Stimulated activated CD8-positive, alpha-beta memory T cell treated with anti-CD3 and anti-CD28 coated beads, Interleukin-7, amount 100 ng/mL, for 48 hours (primary cell): ENCODE measurements around the gene RPS29.
"Not testable (repeated sequence)": the region's sequence is repeated elsewhere in the genome, so short reads cannot be mapped to it uniquely, and the experiment has no call there.

Experiments
- DNase-seq, 2 donors: peaks; one replicate each; pipeline ENCODE4 v3.0.0-alpha.2; 2020; ENCODE audit warnings: low read depth in 1 of 2; ENCODE audit errors: extremely low read depth in 1 of 2

RPS29 gene

DNA sequence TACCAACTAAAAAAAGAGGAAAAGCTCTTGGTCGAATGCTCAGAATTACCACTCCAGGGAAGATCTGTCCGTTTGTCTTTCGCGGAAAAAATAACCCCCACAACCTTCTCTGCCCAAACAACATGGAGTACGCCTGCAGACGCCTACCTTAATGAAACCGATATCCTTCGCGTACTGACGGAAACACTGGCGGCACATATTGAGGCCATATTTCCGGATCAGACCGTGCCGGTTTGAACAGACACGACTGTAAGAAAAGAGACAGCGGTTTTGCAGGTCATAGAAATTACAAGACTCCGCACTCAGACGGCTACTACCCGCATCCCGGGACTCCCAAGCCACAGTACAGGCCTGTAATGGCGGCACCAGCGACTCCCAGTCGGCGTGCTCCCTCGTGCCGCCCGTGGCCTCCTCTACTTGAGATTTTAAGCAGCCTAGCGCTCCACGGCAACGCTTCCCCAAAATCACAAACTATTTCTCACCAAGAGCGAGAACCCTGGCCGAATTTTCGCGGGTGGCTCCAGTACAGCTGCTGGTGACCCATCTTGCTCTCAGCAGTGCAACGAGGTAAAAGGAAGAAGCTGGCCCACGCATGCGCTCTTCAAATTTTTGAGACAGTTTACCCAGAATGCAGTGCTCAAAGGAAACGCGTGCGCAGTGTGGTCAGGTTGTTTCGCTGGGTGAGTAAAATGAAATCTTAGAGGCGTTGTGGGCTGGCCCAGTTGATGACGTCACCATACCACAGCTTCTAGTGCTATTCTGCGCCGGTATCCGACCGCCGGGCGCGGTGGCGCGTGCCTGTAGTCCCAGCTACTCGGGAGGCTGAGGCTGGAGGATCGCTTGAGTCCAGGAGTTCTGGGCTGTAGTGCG lies at the start of gene RPS29:
Gene RPS29 (minus strand): TSS at position 578 of the 870 bp plus-strand sequence. CDS start 34 bp downstream, at position 544.
- DNase-seq = peak; percentile 96 to 97

DNA sequence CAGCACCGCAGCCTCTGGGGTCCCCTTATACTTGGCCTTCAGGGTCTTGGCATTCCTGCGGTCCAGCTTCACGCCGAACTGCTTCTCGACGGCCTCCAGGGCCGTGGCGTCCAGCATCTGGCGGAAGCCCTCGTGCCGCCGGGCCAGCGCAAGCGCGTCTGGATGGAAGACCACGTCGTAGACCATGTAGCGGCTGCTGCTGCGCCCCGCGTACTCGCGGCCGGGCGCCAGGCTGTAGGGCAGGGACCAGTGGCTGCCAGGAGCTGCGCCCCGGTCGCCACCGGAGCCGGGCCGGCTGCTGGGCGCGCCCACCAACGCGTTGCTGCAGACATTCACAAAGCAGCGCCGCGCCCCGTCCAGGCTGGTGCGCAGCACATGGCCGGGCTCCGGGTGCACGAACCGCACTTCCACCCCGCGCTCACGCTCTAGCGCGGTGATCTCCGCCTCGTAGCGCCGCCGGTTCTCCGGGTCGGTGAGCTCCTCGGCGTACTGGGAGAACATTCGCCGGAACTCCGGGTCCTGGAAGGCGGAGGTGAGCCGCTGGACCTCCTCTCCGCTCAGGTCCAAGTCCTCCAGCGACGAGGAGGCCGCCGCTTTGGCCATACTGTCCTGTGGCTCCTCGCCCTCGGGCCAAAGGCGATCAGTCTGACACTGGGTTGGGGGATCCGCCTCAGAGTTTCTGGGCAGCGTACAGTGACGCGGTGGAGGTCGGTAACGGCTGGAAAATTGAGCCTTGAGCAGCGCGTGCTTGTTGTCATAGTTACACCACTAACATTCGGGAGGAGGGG lies 48.6 kb upstream of the RPS29 start, which contains the start of gene DNAAF2:
Gene DNAAF2 (minus strand): TSS at position 698 of the 788 bp plus-strand sequence. CDS start 95 bp downstream, at position 603.
- DNase-seq = peak in 1 of 2 donors; percentile 41

DNA sequence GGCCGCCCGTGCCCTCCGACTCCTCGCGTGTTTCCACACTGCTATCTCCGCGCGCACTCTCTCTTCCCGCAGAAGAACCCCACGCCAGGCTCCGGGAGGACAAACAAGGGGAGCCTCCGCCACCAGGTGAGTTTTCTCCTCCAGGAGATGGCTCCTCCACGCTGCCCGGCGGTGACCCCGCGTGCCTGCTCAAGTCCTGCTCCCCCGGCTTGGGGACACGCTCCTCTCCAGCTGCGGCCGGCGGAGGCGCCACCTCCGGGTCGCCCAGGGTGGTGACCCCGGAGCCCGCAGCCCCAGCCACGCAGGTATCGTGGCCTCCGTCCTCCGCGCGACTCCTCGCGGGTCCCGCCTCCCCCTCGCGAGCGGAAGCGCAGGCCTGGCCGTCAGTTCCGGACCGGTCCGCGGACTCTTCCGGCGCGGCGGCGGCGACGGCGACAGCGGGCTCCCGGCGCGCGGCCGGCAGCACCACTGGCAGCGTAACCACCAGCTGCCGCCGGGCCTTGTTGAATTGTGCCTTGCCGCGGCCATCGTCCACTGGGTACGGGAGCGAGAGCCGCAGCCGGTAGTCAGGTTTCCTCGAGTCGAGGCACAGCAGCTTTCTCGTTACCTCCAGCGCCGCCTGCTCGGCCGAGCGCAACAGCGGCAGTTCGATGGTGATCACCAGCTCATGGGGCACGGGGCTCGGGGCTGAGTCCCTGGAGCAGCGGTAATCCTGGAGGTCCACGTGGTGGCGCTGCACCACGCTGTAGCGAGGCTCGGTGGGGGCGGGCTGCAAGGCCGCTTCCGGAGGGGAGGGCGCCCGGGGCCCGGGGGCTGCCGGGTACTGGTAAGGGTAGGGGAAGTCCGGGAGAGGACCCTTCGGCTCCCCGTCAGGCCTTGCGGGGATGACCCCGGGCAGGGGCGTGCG lies 47.7 kb upstream of the RPS29 start:
- peak; percentile 86 to 91 for DNase-seq

DNA sequence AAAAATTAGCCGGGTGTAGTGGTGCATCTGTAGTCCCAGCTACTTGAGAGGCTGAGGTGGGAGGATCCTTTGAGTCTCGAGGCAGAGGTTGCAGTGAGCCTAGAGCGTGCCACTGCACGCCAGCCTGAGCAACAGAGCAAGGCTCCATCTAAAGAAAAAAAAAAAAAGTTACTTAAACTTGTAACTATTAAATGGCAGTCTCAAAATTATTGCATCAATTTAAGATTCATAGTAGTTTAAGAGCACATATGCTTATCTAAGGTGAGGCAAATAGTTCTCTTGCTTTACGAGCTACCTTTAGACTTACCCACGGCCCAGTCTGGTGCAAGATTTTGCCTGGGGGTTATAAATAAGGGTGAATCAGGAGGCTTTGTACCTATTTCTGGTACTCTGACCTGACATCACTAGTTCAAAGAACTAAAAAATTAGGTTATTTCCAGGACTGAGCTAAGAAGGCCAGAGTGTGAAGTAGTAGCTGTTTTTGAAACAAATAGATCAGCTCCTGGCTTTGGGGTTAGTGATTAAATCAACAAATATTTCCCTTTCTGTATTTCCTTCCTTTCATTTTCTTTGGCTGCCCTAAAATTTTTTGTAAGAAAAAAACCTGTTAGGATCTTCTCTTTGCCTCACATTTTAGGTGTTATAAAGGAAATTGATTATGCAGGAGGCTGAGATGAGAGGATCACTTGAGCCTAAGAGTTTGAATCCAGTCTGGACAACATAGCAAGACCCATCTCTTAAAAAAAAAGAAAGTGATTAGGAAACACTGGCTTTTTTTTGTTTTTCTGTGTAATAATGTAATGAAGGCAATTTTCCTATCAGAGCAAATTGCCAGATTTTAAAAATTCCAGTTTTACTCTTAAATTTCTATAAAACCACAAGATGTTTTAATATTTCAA lies 38.0 kb upstream of the RPS29 start:
- no peak for DNase-seq

DNA sequence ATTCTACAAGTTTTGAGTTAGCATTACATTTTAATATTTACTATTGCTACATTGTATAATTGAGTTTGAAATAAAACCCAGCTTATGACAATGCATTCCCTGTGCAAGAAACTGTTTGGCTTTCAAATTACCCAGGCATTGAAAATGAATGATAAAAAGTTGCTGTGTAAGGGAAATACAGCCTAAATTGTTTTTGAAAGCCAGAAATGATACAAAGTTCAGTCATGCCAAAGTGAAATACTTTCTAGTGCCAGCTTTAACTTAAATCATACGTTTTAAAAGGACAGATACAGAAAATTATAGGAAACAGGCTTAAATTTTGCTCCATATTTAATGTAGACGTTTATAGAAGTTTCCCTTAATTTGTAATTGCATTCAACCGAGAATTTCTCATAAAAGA lies 37.2 kb upstream of the RPS29 start:
- no peak for DNase-seq

DNA sequence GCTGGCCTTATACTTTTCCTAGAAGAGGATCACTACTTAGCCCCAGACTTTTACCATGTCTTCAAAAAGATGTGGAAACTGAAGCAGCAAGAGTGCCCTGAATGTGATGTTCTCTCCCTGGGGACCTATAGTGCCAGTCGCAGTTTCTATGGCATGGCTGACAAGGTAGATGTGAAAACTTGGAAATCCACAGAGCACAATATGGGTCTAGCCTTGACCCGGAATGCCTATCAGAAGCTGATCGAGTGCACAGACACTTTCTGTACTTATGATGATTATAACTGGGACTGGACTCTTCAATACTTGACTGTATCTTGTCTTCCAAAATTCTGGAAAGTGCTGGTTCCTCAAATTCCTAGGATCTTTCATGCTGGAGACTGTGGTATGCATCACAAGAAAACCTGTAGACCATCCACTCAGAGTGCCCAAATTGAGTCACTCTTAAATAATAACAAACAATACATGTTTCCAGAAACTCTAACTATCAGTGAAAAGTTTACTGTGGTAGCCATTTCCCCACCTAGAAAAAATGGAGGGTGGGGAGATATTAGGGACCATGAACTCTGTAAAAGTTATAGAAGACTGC lies 35.9 kb upstream of the RPS29 start:
- DNase-seq = no peak

DNA sequence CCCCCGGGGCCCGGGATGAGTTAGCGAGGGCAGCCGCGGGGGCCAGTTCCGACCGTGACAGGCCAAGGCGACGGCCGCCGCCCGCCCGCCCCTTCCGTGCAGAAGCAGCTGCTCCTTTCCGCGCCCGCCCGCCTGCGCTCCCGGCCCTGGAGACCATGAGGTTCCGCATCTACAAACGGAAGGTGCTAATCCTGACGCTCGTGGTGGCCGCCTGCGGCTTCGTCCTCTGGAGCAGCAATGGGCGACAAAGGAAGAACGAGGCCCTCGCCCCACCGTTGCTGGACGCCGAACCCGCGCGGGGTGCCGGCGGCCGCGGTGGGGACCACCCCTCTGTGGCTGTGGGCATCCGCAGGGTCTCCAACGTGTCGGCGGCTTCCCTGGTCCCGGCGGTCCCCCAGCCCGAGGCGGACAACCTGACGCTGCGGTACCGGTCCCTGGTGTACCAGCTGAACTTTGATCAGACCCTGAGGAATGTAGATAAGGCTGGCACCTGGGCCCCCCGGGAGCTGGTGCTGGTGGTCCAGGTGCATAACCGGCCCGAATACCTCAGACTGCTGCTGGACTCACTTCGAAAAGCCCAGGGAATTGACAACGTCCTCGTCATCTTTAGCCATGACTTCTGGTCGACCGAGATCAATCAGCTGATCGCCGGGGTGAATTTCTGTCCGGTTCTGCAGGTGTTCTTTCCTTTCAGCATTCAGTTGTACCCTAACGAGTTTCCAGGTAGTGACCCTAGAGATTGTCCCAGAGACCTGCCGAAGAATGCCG lies 35.1 kb upstream of the RPS29 start:
- DNase-seq = no peak

DNA sequence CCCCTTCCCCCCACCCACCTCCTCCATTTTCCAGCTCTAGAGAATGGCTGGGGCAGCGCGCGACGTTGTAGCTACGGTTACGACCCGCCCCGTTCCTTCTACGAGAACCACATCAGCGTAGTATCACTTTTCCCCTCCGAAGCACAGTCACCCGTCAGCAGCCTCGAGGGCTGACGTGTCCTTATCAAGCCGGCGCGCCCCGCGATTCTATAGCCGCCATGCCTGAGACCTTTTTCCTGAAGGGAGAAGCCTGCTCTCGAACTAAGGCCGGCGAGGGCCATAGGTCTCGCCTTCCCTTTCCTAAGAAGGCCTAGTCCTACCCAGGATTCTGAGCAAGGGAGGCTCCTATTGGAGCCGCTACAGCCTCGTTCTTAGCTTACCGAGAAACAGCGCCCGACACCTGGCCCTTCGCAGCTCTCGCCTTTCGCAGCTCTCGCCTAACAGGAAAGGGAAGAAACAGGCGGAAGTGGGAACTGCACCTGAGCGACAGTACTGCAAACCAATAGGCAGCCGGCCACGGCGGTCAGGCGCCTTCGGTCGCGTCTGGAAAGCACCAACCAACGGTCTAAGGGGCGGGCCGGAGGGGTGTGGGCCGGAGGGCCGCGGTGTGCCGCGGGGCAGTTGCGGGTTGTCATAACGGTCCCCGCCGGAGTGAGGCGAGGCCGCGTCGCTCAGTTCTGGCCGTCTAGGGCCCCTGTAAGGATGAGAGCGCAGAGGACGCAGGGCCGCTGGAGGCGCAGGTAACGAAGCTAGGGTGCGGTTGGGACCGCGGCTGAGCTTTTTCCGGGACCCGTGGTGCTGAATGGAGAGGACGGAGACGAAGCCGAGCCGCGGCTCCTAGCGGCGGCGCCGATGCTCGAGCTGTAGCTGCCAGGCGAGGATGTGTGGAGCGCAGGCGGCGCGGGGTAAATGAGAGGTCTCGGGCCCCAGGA lies 34.3 kb upstream of the RPS29 start, which contains the start of the genes MGAT2 and RPL36AL:
Gene MGAT2 (plus strand): TSS at position 618 of the 932 bp plus-strand sequence. CDS start 470 bp downstream, outside the sequence.
Gene RPL36AL (minus strand): TSS at position 445 of the 932 bp plus-strand sequence. CDS start 1,522 bp downstream, outside the sequence.
- peak; percentile 92 to 95 for DNase-seq

DNA sequence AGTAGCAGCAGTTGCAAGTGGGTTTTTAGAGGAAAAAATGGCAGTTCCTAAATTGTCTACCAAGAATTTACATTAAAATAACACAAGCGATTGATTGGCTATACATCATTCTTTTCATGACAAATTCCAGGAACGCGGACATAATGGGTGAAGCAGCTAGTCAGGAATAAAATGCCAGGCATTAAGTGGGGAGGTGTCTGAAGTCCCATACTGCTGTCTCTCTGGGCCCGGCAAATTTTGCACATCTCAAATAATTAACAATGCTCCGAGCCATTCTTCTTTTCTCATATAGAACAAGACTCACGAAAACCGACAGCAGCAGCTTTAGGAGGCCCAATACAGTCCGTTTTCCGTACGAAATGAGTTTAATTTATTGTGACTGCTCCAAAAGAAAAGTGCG lies 33.5 kb upstream of the RPS29 start:
- no peak for DNase-seq

DNA sequence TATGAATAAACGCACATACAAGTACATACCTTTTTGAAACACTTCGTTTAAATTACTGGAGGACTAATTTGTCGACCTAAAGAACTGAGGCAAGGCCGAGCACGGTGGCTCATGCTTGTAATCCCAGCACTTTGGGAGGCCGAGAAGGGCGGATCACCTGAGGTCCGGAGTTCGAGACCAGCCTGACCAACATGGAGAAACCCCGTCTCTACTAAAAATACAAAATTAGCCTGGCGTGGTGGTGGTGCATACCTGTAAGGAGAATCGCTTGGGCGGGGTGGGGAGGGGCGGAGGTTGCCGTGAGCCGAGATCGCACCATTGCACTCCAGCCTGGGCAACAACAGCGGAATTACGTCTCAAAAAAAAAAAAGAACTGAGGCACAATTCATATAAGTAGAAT lies 33.1 kb upstream of the RPS29 start:
- not testable (repeated sequence) for DNase-seq

DNA sequence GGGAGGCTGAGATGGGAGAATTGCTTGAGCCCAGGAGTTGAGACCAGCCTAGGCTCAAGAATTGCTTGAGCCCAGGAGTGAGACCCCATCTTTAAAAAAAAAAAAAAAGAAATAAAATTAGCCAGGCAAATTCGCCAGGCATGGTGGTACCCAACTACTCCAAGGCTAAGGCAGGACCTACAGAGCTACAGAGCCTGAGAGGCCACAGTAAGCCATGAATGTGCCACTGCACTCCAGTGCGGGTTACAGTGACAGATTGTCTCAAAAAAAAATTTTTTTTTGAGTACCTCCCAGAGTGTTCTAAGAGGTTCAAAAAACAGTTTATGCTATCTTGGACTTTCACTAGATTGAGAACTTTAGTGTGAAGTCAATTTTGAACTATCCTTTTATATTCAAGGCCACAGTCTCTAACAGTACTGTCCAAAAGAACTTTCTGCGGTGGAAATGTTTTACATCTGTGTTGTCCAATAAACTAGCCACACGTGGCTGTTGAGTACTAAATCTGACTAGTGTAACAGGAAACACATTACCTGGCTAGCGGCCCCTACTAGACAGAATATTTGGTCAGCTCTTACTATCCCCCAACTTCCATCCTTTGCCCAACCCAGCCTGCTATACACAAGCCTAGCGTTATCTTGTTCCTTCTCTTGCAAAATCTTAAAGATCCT lies 31.8 kb upstream of the RPS29 start:
- no peak for DNase-seq

DNA sequence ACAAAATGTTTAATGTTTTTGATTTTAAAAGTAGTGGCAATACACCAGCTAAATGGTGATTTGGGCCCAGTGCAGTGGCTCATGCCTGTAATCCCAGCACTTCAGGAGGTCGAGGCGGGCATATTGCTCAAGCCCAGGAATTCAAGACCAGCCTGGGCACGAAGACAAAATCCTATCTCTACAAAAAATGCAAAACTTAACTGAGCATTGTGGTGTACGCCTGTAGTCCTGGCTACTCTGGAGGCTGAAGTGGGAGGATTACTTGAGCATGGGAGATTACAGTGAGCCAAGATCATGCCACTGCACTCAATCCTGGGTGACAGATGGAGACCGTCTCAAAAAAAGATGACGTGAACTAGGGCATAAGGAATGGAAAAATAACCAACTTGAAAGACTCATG lies 29.6 kb upstream of the RPS29 start:
- no peak for DNase-seq

DNA sequence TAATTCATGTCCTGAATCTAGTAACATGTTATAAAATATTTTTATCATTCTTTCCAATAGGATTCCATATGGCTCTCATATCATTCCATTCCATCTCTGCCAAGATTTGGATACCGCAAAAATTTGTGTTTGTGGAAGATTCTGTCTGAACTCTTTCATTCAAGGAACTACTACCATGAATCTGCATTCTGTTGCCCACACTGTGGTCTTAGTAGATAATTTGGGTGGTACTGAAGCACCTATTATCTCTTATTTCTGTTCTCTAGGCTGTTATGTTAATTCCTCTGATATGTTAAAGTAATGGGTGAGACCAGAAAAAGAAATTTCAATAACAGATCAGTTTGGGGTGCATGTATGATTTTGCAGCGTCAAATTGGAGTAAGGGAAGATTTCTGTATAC lies 28.0 kb upstream of the RPS29 start:
- no peak for DNase-seq

DNA sequence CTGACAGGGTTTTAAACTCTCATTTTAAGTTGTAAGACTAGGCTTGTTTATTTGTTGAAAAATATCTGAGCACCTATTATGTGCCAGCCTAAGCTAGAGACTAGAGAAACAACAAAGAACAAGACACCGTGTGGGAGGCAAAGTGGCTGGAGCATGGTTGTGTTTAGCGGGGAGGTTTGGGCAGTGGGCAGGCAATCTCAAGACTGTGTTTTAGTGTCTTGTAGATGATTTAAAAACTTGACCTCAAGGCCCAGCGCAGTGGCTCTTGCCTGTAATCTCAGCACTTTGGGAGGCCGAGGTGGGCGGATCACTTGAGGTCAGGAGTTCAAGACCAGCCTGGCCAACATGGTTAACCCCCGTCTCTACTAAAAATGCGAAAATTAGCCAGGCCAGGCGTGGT lies 26.5 kb upstream of the RPS29 start:
- DNase-seq = no peak

DNA sequence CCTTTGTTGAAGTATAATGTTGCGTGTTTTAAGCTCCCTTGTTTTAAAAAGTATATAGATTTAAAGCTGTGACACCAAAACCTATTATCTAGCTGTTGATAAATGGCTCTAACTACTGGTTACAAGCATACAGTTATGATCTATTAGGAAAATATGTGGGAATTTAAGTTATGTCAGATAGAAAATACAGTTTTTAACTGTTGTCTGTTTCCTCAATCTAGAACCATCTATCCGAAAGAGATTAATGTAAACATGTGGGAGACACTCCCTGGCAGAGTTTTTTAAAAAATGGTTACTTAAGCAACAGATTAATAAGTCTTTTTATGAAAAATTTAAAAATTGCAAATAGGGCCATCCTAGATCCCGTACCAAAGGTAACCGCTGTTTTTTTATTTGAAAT lies 26.1 kb upstream of the RPS29 start:
- no peak for DNase-seq

DNA sequence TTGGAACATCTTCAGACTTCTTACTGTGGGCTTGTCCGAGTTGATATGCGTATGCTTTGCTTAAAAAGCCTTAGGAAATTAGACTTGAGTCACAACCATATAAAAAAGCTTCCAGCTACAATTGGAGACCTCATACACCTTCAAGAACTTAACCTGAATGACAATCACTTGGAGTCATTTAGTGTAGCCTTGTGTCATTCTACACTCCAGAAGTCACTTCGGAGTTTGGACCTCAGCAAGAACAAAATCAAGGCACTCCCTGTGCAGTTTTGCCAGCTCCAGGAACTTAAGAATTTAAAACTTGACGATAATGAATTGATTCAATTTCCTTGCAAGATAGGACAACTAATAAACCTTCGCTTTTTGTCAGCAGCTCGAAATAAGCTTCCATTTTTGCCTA lies 21.4 kb upstream of the RPS29 start:
- DNase-seq = no peak
